ENCODE measurements around the gene EEA1. TPM values are rescaled to one million over a fixed set of nuclear protein-coding genes. Genes with fewer than 3 reads are reported as not detected.

The EEA1 gene
- polyA plus RNA-seq, 1 donor from 2014 or later: 5.6 TPM

DNA sequence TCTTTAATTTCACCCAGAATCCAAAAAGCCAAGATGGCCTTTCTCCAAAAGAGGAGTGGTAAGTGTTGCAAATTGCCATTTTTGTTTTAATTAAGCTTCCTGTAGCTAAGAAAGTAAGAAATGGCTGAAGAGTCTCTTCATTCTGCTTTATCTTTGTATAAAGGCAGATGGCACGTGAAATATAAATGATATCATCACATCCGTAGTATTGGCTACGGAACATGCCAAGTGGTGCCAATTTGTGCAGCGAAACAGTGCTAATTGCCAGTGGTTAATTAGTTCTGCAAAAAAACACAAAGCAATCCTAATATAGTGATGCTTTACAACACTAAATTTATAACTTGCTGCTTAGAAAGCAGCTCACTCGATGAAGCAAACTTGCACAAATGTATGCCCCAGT lies 196.9 kb downstream of the EEA1 start:
- no peaks in the 10 kb centered on the region for H3K9me2 ChIP-seq (ENCODE audit: insufficient read depth, low read length)
- no peak overlapping the region for H3K4me3 ChIP-seq (ENCODE audit: low read length)
- no peaks in the 10 kb centered on the region for H3F3A ChIP-seq (ENCODE audit: insufficient read depth, low read length, poor library complexity, severe bottlenecking)
- no peaks in the 10 kb centered on the region for H3K79me2 ChIP-seq (replicated peaks; ENCODE audit: insufficient read depth, low read length)
- H3K9ac ChIP-seq (ENCODE audit: low read length): no peak overlapping the region
- no peaks in the 10 kb centered on the region for H3K9me3 ChIP-seq (ENCODE audit: low read length)
- no peaks in the 10 kb centered on the region for H3K27me3 ChIP-seq (ENCODE audit: insufficient read depth, low read depth, low read length)
- H3K36me3 ChIP-seq (ENCODE audit: insufficient read depth, low read length): no peaks in the 10 kb centered on the region
- TF ChIP-seq TAF1 (IDR thresholded peaks at IDR 0.05; ENCODE audit: low read depth) (no peak), SMC3 (conservative IDR thresholded peaks at IDR 0.05; ENCODE audit: poor library complexity) (no peak), EP300 (conservative IDR thresholded peaks at IDR 0.05; ENCODE audit: poor library complexity, severe bottlenecking) (no peak), POLR2AphosphoS5 (IDR thresholded peaks at IDR 0.05) (no peak), EZH2 (IDR thresholded peaks at IDR 0.05; ENCODE audit: borderline replicate concordance, insufficient read depth, low read length, poor library complexity, severe bottlenecking) (no peak), MXI1 (conservative IDR thresholded peaks at IDR 0.05; ENCODE audit: poor library complexity, severe bottlenecking) (no peak), RAD21 (conservative IDR thresholded peaks at IDR 0.05) (no peak)
- TF ChIP-seq, protein P1, sequence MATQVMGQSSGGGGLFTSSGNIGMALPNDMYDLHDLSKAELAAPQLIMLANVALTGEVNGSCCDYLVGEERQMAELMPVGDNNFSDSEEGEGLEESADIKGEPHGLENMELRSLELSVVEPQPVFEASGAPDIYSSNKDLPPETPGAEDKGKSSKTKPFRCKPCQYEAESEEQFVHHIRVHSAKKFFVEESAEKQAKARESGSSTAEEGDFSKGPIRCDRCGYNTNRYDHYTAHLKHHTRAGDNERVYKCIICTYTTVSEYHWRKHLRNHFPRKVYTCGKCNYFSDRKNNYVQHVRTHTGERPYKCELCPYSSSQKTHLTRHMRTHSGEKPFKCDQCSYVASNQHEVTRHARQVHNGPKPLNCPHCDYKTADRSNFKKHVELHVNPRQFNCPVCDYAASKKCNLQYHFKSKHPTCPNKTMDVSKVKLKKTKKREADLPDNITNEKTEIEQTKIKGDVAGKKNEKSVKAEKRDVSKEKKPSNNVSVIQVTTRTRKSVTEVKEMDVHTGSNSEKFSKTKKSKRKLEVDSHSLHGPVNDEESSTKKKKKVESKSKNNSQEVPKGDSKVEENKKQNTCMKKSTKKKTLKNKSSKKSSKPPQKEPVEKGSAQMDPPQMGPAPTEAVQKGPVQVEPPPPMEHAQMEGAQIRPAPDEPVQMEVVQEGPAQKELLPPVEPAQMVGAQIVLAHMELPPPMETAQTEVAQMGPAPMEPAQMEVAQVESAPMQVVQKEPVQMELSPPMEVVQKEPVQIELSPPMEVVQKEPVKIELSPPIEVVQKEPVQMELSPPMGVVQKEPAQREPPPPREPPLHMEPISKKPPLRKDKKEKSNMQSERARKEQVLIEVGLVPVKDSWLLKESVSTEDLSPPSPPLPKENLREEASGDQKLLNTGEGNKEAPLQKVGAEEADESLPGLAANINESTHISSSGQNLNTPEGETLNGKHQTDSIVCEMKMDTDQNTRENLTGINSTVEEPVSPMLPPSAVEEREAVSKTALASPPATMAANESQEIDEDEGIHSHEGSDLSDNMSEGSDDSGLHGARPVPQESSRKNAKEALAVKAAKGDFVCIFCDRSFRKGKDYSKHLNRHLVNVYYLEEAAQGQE (IDR thresholded peaks at IDR 0.05; ENCODE audit: borderline replicate concordance): no peak
- TF ChIP-seq, protein P2, sequence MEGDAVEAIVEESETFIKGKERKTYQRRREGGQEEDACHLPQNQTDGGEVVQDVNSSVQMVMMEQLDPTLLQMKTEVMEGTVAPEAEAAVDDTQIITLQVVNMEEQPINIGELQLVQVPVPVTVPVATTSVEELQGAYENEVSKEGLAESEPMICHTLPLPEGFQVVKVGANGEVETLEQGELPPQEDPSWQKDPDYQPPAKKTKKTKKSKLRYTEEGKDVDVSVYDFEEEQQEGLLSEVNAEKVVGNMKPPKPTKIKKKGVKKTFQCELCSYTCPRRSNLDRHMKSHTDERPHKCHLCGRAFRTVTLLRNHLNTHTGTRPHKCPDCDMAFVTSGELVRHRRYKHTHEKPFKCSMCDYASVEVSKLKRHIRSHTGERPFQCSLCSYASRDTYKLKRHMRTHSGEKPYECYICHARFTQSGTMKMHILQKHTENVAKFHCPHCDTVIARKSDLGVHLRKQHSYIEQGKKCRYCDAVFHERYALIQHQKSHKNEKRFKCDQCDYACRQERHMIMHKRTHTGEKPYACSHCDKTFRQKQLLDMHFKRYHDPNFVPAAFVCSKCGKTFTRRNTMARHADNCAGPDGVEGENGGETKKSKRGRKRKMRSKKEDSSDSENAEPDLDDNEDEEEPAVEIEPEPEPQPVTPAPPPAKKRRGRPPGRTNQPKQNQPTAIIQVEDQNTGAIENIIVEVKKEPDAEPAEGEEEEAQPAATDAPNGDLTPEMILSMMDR (IDR thresholded peaks at IDR 0.05; ENCODE audit: poor library complexity, severe bottlenecking): no peak
- H3K4me2 ChIP-seq (ENCODE audit: low read length): no peak overlapping the region
- no peak overlapping the region for H3K27ac ChIP-seq (ENCODE audit: low read length)
- no peak overlapping the region for H2AFZ ChIP-seq (ENCODE audit: low read depth, low read length)
- no peaks in the 10 kb centered on the region for H4K20me1 ChIP-seq (ENCODE audit: insufficient read depth)

DNA sequence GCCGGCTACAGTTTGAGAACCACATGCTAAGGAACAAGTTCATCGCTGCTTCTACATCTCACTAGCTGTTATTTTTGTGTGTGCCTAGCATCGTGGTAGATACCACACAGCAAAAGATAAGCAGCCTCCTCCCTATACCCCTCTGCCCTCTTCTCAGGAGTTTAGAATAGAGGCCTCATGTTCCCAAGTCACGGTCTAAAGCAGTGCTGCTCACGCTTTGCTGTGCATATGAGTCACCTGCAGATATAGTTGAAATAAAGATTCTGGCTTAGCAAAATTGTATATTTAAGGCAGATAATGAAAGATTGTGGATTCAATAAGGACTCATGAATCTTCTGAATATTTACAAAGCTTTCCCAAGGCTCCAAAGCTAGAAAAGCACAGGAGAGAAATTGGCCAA lies 198.3 kb downstream of the EEA1 start:
- H3K9ac ChIP-seq (ENCODE audit: low read length): no peak overlapping the region
- no peaks in the 10 kb centered on the region for H3K27me3 ChIP-seq (ENCODE audit: insufficient read depth, low read depth, low read length)
- H3K79me2 ChIP-seq (replicated peaks; ENCODE audit: insufficient read depth, low read length): no peaks in the 10 kb centered on the region
- H3K27ac ChIP-seq (ENCODE audit: low read length): no peak overlapping the region
- H3K36me3 ChIP-seq (ENCODE audit: insufficient read depth, low read length): no peaks in the 10 kb centered on the region
- TF ChIP-seq SMC3 (conservative IDR thresholded peaks at IDR 0.05; ENCODE audit: poor library complexity): no peak
- TF ChIP-seq, protein P1 (IDR thresholded peaks at IDR 0.05; ENCODE audit: borderline replicate concordance): no peak
- TF ChIP-seq POLR2AphosphoS5 (IDR thresholded peaks at IDR 0.05): no peak
- TF ChIP-seq EZH2 (IDR thresholded peaks at IDR 0.05; ENCODE audit: borderline replicate concordance, insufficient read depth, low read length, poor library complexity, severe bottlenecking): no peak
- TF ChIP-seq, protein P2 (IDR thresholded peaks at IDR 0.05; ENCODE audit: poor library complexity, severe bottlenecking): no peak
- TF ChIP-seq TAF1 (IDR thresholded peaks at IDR 0.05; ENCODE audit: low read depth): no peak
- TF ChIP-seq MXI1 (conservative IDR thresholded peaks at IDR 0.05; ENCODE audit: poor library complexity, severe bottlenecking): no peak
- TF ChIP-seq RAD21 (conservative IDR thresholded peaks at IDR 0.05): no peak
- no peak for TF ChIP-seq EP300 (conservative IDR thresholded peaks at IDR 0.05; ENCODE audit: poor library complexity, severe bottlenecking)
- no peak overlapping the region for H2AFZ ChIP-seq (ENCODE audit: low read depth, low read length)
- no peaks in the 10 kb centered on the region for H4K20me1 ChIP-seq (ENCODE audit: insufficient read depth)
- H3K9me2 ChIP-seq (ENCODE audit: insufficient read depth, low read length): no peaks in the 10 kb centered on the region
- no peaks in the 10 kb centered on the region for H3F3A ChIP-seq (ENCODE audit: insufficient read depth, low read length, poor library complexity, severe bottlenecking)
- H3K4me2 ChIP-seq (ENCODE audit: low read length): no peak overlapping the region
- H3K4me3 ChIP-seq (ENCODE audit: low read length): no peak overlapping the region
- H3K9me3 ChIP-seq (ENCODE audit: low read length): no peaks in the 10 kb centered on the region

All from neural cell (in vitro differentiated cells).